GM12875 (cell line): ENCODE results near the gene RUFY3.

Experiments
- H3K4me3 ChIP-seq: one replicate; pipeline ENCODE4 v1.5.1; 2011; ENCODE audit warnings: low read depth, low read length, control low read depth
- TF ChIP-seq, protein P1 (sequence below): IDR thresholded peaks from 2 replicates; pipeline ENCODE4 v1.5.1; 2011; ENCODE audit warnings: low read depth, mild to moderate bottlenecking, control low read depth, inconsistent platforms, low read length, moderate library complexity, borderline replicate concordance; ENCODE audit not compliant: insufficient read depth

RUFY3 gene, protein sequence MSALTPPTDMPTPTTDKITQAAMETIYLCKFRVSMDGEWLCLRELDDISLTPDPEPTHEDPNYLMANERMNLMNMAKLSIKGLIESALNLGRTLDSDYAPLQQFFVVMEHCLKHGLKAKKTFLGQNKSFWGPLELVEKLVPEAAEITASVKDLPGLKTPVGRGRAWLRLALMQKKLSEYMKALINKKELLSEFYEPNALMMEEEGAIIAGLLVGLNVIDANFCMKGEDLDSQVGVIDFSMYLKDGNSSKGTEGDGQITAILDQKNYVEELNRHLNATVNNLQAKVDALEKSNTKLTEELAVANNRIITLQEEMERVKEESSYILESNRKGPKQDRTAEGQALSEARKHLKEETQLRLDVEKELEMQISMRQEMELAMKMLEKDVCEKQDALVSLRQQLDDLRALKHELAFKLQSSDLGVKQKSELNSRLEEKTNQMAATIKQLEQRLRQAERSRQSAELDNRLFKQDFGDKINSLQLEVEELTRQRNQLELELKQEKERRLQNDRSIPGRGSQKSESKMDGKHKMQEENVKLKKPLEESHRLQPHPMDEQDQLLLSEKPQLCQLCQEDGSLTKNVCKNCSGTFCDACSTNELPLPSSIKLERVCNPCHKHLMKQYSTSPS

DNA sequence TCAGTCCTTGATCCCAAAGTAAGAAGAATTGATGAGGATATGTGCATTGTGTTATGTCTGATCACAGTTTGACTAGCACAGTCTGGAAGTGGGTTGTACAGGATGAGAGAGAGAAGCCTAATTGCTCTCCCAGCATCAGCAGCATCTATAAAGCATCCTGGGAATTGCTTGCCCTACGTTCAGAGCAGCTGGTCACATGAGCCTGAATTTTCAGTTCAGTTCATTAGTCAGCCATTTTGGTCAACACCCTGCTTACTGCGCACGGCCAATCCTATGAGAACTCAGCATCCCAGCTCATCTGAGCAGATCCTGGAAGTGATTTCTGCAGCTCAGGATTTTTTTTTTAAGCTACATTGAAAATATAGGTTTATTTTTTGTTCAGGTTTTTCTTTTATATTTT, at the start of gene RUFY3:
TSS of gene RUFY3 (plus strand) at position 218 of the 400 bp plus-strand sequence. CDS start 610 bp downstream, outside the sequence.
- no peak within 1 kb of the TSS for H3K4me3 ChIP-seq
- TF ChIP-seq, protein P1, sequence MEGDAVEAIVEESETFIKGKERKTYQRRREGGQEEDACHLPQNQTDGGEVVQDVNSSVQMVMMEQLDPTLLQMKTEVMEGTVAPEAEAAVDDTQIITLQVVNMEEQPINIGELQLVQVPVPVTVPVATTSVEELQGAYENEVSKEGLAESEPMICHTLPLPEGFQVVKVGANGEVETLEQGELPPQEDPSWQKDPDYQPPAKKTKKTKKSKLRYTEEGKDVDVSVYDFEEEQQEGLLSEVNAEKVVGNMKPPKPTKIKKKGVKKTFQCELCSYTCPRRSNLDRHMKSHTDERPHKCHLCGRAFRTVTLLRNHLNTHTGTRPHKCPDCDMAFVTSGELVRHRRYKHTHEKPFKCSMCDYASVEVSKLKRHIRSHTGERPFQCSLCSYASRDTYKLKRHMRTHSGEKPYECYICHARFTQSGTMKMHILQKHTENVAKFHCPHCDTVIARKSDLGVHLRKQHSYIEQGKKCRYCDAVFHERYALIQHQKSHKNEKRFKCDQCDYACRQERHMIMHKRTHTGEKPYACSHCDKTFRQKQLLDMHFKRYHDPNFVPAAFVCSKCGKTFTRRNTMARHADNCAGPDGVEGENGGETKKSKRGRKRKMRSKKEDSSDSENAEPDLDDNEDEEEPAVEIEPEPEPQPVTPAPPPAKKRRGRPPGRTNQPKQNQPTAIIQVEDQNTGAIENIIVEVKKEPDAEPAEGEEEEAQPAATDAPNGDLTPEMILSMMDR = no peak

DNA sequence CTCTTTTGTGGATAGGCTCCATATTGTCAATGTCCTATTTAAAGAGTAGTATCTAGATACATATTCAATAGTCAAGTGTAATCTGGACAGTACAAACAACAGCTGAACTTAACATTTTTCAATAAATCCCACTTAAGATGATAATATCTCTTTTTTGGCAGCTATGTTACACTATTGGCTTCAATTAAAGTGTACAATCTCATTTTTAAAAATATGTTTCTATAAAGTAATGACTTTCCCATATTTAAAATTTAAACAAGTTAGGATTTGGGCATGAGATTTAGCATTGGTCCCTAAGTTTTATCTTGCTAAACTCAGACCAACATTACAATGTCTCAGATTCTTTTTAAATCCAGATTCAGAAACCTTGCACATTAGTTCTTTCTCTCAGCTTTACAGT, 47.6 kb upstream of the RUFY3 start:
- H3K4me3 ChIP-seq = no peak overlapping the region

DNA sequence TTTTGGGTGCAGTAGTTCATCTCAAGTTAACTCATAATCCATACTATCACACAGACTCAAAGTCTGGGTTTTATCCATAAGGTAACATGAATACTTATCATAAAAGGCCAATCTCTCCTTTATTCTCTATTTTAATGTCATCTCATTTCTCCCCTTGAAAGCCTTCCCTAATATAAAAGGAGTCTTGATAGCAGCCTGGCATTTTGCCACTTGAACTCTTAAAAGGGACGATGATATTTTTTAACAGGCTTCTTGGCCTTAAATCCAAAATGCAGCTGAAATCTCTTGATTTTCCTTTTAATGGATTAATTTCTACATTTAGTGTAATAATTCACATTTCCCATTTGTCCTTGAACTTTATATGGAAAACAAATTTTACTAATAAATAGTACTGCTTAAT, 47.0 kb upstream of the RUFY3 start:
- TF ChIP-seq, protein P1 = no peak
- H3K4me3 ChIP-seq = no peak overlapping the region

More for the DNA sequence above, 47.6 kb upstream of the RUFY3 start:
- TF ChIP-seq, protein P1 = no peak

DNA sequence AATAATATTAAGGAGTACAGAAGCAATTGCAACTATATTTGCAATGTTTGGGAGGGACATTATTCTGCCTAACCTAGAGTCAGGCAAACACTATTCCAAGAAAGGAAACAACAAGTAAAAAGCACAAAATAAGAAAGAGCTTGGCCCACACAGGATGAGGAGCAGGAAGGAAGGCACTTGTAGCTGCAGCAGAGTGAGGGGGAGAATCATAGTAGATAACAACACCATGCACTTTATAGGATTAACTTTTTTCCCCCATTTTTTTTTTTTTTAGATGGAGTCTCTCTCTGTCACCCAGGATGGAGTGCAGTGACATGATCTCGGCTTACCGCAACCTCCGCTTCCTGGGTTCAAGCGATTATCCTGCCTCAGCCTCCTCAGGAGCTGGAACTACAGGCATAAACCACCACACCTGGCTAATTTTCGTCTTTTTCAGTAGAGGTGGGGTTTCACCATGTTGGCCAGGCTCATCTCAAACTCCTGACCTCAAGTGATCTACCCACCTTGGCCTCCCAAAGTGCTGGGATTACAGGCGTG, 45.1 kb upstream of the RUFY3 start:
- TF ChIP-seq, protein P1 = no peak
- no peak overlapping the region for H3K4me3 ChIP-seq

DNA sequence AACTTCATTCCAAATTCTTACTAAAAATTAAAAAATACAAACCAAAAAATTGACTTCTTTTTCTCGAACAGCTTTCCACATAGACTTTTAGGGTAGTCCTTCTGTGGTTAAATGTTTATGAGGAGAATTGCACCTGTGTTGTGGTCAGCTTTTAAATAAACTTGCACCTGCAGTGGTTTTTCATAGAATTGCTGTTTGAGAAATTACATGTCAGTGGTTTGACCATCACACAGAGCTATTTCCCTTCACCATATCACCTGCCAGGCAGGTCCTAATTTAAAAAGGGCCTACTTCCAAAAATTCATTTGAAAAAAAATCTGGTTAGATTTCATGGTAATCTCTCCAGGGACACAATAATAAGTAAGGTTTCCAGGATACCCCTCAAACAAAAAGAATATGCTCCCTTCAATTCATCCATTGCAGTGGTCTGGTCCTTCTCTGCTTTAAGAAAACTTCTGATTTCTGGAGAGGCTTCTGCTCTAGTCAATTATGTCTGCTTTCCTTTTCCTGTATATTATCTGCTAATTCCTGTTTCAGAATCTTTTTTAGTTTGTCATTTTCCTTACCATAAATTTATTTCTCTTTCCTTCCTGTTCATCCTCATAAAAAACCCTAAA, 43.3 kb upstream of the RUFY3 start:
- TF ChIP-seq, protein P1 = no peak
- H3K4me3 ChIP-seq = no peak overlapping the region

DNA sequence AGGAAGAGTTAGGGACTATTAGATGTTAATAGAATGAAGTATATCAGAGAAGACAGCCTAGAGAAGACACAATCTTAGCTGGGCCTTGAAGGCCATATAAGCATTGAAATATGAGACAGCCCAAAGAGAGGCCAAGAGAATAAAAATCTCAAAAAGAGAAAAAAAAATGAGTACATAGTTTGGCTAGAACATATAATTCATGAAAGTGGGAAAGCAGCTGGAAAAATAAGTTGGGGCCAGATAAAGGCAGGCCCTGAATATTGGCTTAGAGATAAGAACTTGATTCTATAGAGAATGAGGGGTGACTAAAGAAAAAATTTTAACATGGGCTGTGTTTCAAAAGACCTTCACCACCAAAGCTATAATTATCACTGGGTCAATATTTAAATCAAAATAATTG, 40.8 kb upstream of the RUFY3 start:
- no peak overlapping the region for H3K4me3 ChIP-seq
- TF ChIP-seq, protein P1 = no peak
